ELR (cell line): ENCODE data around the gene ACKR4.

Source experiments
- DNase-seq: peaks from one replicate; pipeline ENCODE4 v3.0.0-alpha.2; 2015; ENCODE audit warnings: low read depth

ACKR4 gene

GRCh38 chr3:132641837-132642538, 44.9 kb downstream of the ACKR4 start:
- peak; percentile 77 for DNase-seq

GRCh38 chr3:132642539-132642847, 45.4 kb downstream of the ACKR4 start:
- no peak for DNase-seq

- no peak for DNase-seq
Observed at GRCh38 chr3:132643366-132643765, 46.3 kb downstream of the ACKR4 start.

- DNase-seq = peak; percentile 42
Observed at GRCh38 chr3:132645058-132645457, 48.0 kb downstream of the ACKR4 start.

- no peak for DNase-seq
Observed at GRCh38 chr3:132650153-132650552, 53.1 kb downstream of the ACKR4 start.
